HepG2 (cell line): Measurements from ENCODE around the gene AP4M1. TPM values are rescaled to one million over a fixed set of nuclear protein-coding genes. Genes with fewer than 3 reads are reported as not detected.

Experiments used
- ATF4 ChIP-seq, 2 experiments: fragments of 450-650 bp in 1 of 2; sonication (generic) in 1 of 2; formaldehyde crosslinking; IDR thresholded peaks; 2 replicates each; pipeline versions ENCODE4 v1.5.0 to v1.8.0; 2020 to 2022; ENCODE audit warnings: mild to moderate bottlenecking in 1 of 2, missing genetic modification reagents in 1 of 2
- ATF7-NPFF ChIP-seq: sonication (generic); formaldehyde crosslinking; IDR thresholded peaks from 2 replicates; pipeline ENCODE4 v1.8.1; 2023; ENCODE audit warnings: mild to moderate bottlenecking, low read depth, missing genetic modification reagents, moderate library complexity
- CREM ChIP-seq, 2 experiments: sonication (generic) in 1 of 2; formaldehyde crosslinking in 1 of 2; IDR thresholded peaks; 2 replicates each; pipeline versions ENCODE4 v1.4.0 to v1.6.1; 2016 to 2020; ENCODE audit warnings: antibody characterized with exemption in 1 of 2, mild to moderate bottlenecking in 1 of 2, missing genetic modification reagents in 1 of 2
- EHMT2 ChIP-seq: fragments of 200-600 bp; sonication (generic); IDR thresholded peaks from 2 replicates; pipeline ENCODE4 v1.7.0; 2017; ENCODE audit warnings: antibody characterized with exemption, low read depth, low read length, borderline replicate concordance
- HNRNPK ChIP-seq: fragments of 200-400 bp; formaldehyde crosslinking; IDR thresholded peaks from 2 replicates; pipeline ENCODE4 v1.6.1; 2018; ENCODE audit warnings: low read length, low read depth, moderate library complexity, mild to moderate bottlenecking; ENCODE audit not compliant: poor library complexity, severe bottlenecking
- HNRNPLL ChIP-seq: fragments of 200-400 bp; formaldehyde crosslinking; IDR thresholded peaks from 2 replicates; pipeline ENCODE4 v1.6.1; 2017; ENCODE audit warnings: mild to moderate bottlenecking, low read depth, low read length; ENCODE audit not compliant: poor library complexity, severe bottlenecking
- IKZF5 ChIP-seq: IDR thresholded peaks from 2 replicates; pipeline ENCODE4 v1.6.1; 2018; ENCODE audit warnings: missing genetic modification reagents, mild to moderate bottlenecking, missing compliant biosample characterization
- MEIS2 ChIP-seq: sonication (generic); formaldehyde crosslinking; IDR thresholded peaks from 2 replicates; pipeline ENCODE4 v1.9.0; 2021; ENCODE audit warnings: mild to moderate bottlenecking, missing genetic modification reagents
- MYC ChIP-seq: sonication (generic); formaldehyde crosslinking; IDR thresholded peaks from 2 replicates; pipeline ENCODE4 v1.9.0; 2021; ENCODE audit warnings: missing genetic modification reagents, borderline replicate concordance
- SIX4 ChIP-seq: sonication (generic); formaldehyde crosslinking; IDR thresholded peaks from 2 replicates; pipeline ENCODE4 v1.4.0; 2020; ENCODE audit warnings: missing genetic modification reagents
- SMYD3 ChIP-seq: sonication (generic); formaldehyde crosslinking; IDR thresholded peaks from 2 replicates; pipeline ENCODE4 v1.8.1; 2023; ENCODE audit warnings: mild to moderate bottlenecking, missing genetic modification reagents
- SNAI1 ChIP-seq: sonication (generic); formaldehyde crosslinking; IDR thresholded peaks from 2 replicates; pipeline ENCODE4 v1.5.0; 2020; ENCODE audit warnings: mild to moderate bottlenecking, missing genetic modification reagents, borderline replicate concordance
- SOX6 ChIP-seq, 2 experiments: fragments of 450-650 bp in 1 of 2; sonication (generic) in 1 of 2; formaldehyde crosslinking in 1 of 2; IDR thresholded peaks; 2 replicates each; pipeline versions ENCODE4 v1.4.0 to v1.6.1; 2017 to 2020; ENCODE audit warnings: antibody characterized with exemption in 1 of 2, mild to moderate bottlenecking in 1 of 2, missing genetic modification reagents in 1 of 2
- SP2 ChIP-seq: sonication (generic); formaldehyde crosslinking; IDR thresholded peaks from 2 replicates; pipeline ENCODE4 v1.5.1; 2020; ENCODE audit warnings: mild to moderate bottlenecking, missing genetic modification reagents
- TRIM22 ChIP-seq: fragments of 450-650 bp; IDR thresholded peaks from 2 replicates; pipeline ENCODE4 v1.6.1; 2017
- TSC22D2 ChIP-seq: sonication (generic); formaldehyde crosslinking; IDR thresholded peaks from 2 replicates; pipeline ENCODE4 v1.5.1; 2020; ENCODE audit warnings: missing genetic modification reagents, mild to moderate bottlenecking, borderline replicate concordance
- U2AF1 ChIP-seq: fragments of 200-400 bp; formaldehyde crosslinking; optimal IDR thresholded peaks from 2 replicates; pipeline ENCODE3; 2017; ENCODE audit warnings: mild to moderate bottlenecking, low read depth, low read length
- ZBTB7A ChIP-seq: sonication (generic); formaldehyde crosslinking; IDR thresholded peaks from 2 replicates; pipeline ENCODE4 v1.8.0; 2022; ENCODE audit warnings: mild to moderate bottlenecking, missing genetic modification reagents
- ZNF20 ChIP-seq: sonication (generic); formaldehyde crosslinking; IDR thresholded peaks from 2 replicates; pipeline ENCODE4 v1.4.0; 2020; ENCODE audit warnings: mild to moderate bottlenecking, moderate library complexity, missing genetic modification reagents
- ZNF253 ChIP-seq: sonication (generic); formaldehyde crosslinking; IDR thresholded peaks from 2 replicates; pipeline ENCODE4 v1.8.0; 2022; ENCODE audit warnings: mild to moderate bottlenecking, missing genetic modification reagents, borderline replicate concordance
- ZNF451 ChIP-seq: sonication (generic); formaldehyde crosslinking; IDR thresholded peaks from 2 replicates; pipeline ENCODE4 v1.5.0; 2020; ENCODE audit warnings: mild to moderate bottlenecking, missing genetic modification reagents
- ZNF513 ChIP-seq: sonication (generic); formaldehyde crosslinking; conservative IDR thresholded peaks from 2 replicates; pipeline ENCODE4 v1.5.0; 2020; ENCODE audit warnings: missing genetic modification reagents
- ZNF556 ChIP-seq: sonication (generic); formaldehyde crosslinking; IDR thresholded peaks from 2 replicates; pipeline ENCODE4 v1.4.0; 2020; ENCODE audit warnings: mild to moderate bottlenecking, missing genetic modification reagents, borderline replicate concordance
- ZNF746 ChIP-seq: sonication (generic); formaldehyde crosslinking; IDR thresholded peaks from 2 replicates; pipeline ENCODE4 v1.8.0; 2022; ENCODE audit warnings: mild to moderate bottlenecking, missing genetic modification reagents
- ZSCAN29 ChIP-seq: sonication (generic); formaldehyde crosslinking; conservative IDR thresholded peaks from 2 replicates; pipeline ENCODE4 v1.4.0; 2020; ENCODE audit warnings: mild to moderate bottlenecking, missing genetic modification reagents
- polyA plus RNA-seq, 8 experiments: library from polyadenylated mRNA; depleted of rRNA in 3 of 8; stranded (reverse) in 7 of 8; unstranded in 1 of 8; fragments of >200 nt; fragmentation: Illumina TruSeq in 4 of 8; extraction: Trizol in 4 of 8; gene quantifications; 2 replicates each; pipeline versions ENCODE4 v1.2.1 to v1.2.3, GENCODE V29; 2011 to 2016; ENCODE audit warnings: low read depth in 4 of 8, missing spikeins in 1 of 8, mixed read lengths in 1 of 8; ENCODE audit not compliant: insufficient read depth in 1 of 8
- total RNA-seq, 5 experiments: library from RNA; depleted of rRNA; stranded (reverse); fragments of >200 nt; fragmentation: Illumina TruSeq; extraction: Trizol; gene quantifications; 2 replicates each; pipeline ENCODE4 v1.2.3, GENCODE V29; 2016; ENCODE audit warnings: low read depth in 1 of 5

The AP4M1 gene
- total and polyA plus RNA-seq, 2 of the 13 experiments (the other 11 are each of a cell fraction or from before 2014, with no cell fraction given) = 6.3 to 9.7 TPM

- TF ChIP-seq ZNF513 (no peak), SP2 (CRISPR knock-in tag) (peak; percentile 94), ZBTB7A (CRISPR knock-in tag) (0 out of 2 replicates have a peak, but pooled peaks have one; percentile 2), U2AF1 (peak; percentile 41), SNAI1 (CRISPR knock-in tag) (no peak), IKZF5 (peak; percentile 79; the same call in 1 of the 2 replicates), ZNF556 (CRISPR knock-in tag) (peak; percentile 76; the same call in 1 of the 2 replicates), ZNF451 (CRISPR knock-in tag) (0 out of 2 replicates have a peak, but pooled peaks have one; percentile 67), SOX6 (IDR thresholded peaks at IDR 0.05) (no peak), SOX6 (CRISPR knock-in tag; IDR thresholded peaks at IDR 0.05) (peak; percentile 51), ATF7-NPFF (CRISPR knock-in tag) (peak; percentile 75), SMYD3 (CRISPR knock-in tag) (no peak), MYC (CRISPR knock-in tag) (peak; percentile 97), EHMT2 (no peak), ZNF20 (no peak), ATF4 (CRISPR knock-in tag; IDR thresholded peaks at IDR 0.05) (no peak), ZSCAN29 (CRISPR knock-in tag) (no peak), CREM (IDR thresholded peaks at IDR 0.05) (peak; percentile 52; the same call in 1 of the 2 replicates), CREM (CRISPR knock-in tag; IDR thresholded peaks at IDR 0.05) (0 out of 2 replicates have a peak, but pooled peaks have one; percentile 44), ZNF746 (CRISPR knock-in tag) (peak; percentile 83; the same call in 1 of the 2 replicates), HNRNPK (peak; percentile 56), MEIS2 (CRISPR knock-in tag) (0 out of 2 replicates have a peak, but pooled peaks have one; percentile 15), SIX4 (no peak), HNRNPLL (peak; percentile 64), TSC22D2 (CRISPR knock-in tag) (peak; percentile 52; the same call in 1 of the 2 replicates), ZNF253 (no peak), TRIM22 (no peak)
Measured at GRCh38 chr7:100100420-100101015, 925 bp upstream of the AP4M1 start (continued).
